GM12878 (cell line): Measurements from ENCODE around the gene PDGFD. TPM values are rescaled to one million over a fixed set of nuclear protein-coding genes. Genes with fewer than 3 reads are reported as not detected.

Experiments
- BMI1 ChIP-seq: fragments of 450-650 bp; IDR thresholded peaks from 2 replicates; pipeline ENCODE4 v1.6.1; 2016; ENCODE audit warnings: mild to moderate bottlenecking, moderate library complexity, borderline replicate concordance
- CTCF ChIP-seq, 3 experiments: IDR thresholded peaks in 2 of 3; conservative IDR thresholded peaks in 1 of 3; 2 replicates each; pipeline ENCODE4 v1.5.1; 2011; ENCODE audit warnings: low read depth in 3 of 3, low read length in 3 of 3, mild to moderate bottlenecking in 3 of 3, control low read depth in 2 of 3, moderate library complexity in 2 of 3, inconsistent platforms in 1 of 3, mixed read lengths in 1 of 3; ENCODE audit not compliant: control insufficient read depth in 2 of 3, insufficient read depth in 1 of 3; ENCODE audit errors: extremely low read depth in 1 of 3
- IRF5 ChIP-seq: fragments of 450-650 bp; IDR thresholded peaks from 2 replicates; pipeline ENCODE4 v1.6.1; 2017; ENCODE audit warnings: borderline replicate concordance
- MAX ChIP-seq: IDR thresholded peaks from 2 replicates; pipeline ENCODE4 v1.6.1; 2012; ENCODE audit warnings: low read depth, low read length, improper control_type of control experiment
- MYB ChIP-seq: fragments of 150-350 bp; IDR thresholded peaks from 2 replicates; pipeline ENCODE4 v1.6.1; 2014; ENCODE audit warnings: mild to moderate bottlenecking, low read depth, low read length, borderline replicate concordance
- POLR2AphosphoS5 ChIP-seq: IDR thresholded peaks from 2 replicates; pipeline ENCODE4 v1.6.1; 2011; ENCODE audit warnings: mild to moderate bottlenecking, low read length, inconsistent platforms
- YBX1 ChIP-seq: fragments of 450-650 bp; IDR thresholded peaks from 2 replicates; pipeline ENCODE4 v1.6.1; 2016; ENCODE audit warnings: antibody characterized with exemption
- polyA plus RNA-seq, 11 experiments: library from polyadenylated mRNA; depleted of rRNA in 4 of 11; unstranded in 6 of 11; stranded (reverse) in 5 of 11; fragments of >200 nt; fragmentation: Nextera tagmentation in 4 of 11; fragmentation: Illumina TruSeq in 1 of 11; extraction: Ambion mirVana in 4 of 11; extraction: Trizol in 1 of 11; gene quantifications; 1 replicate in 1 of 11; 2 replicates in 10 of 11; pipeline versions ENCODE4 v1.2.1 to v1.2.3, GENCODE V29; 2011 to 2016; ENCODE audit warnings: inconsistent platforms in 2 of 11, missing spikeins in 2 of 11, low read depth in 1 of 11
- total RNA-seq, 4 experiments: library from RNA; depleted of rRNA in 3 of 4; stranded (reverse); fragments of >200 nt in 3 of 4; fragmentation: Illumina TruSeq in 1 of 4; extraction: Trizol in 1 of 4; gene quantifications; 2 replicates each; pipeline versions ENCODE4 v1.2.1 to v1.2.3, GENCODE V29; 2013 to 2021
- TF ChIP-seq, protein P1 (sequence below): IDR thresholded peaks from 2 replicates; pipeline ENCODE4 v1.6.1; 2012; ENCODE audit warnings: low read depth, low read length, improper control_type of control experiment

The PDGFD gene
- total and polyA plus RNA-seq, 10 of the 15 experiments (the other 5 are each of a cell fraction or from before 2014, with no cell fraction given): 0.05 to 0.13 TPM; not detected in 8

- TF ChIP-seq MAX: no peak
- TF ChIP-seq MYB: no peak
- no peak for TF ChIP-seq YBX1
- no peak for TF ChIP-seq IRF5
- TF ChIP-seq, protein P1, sequence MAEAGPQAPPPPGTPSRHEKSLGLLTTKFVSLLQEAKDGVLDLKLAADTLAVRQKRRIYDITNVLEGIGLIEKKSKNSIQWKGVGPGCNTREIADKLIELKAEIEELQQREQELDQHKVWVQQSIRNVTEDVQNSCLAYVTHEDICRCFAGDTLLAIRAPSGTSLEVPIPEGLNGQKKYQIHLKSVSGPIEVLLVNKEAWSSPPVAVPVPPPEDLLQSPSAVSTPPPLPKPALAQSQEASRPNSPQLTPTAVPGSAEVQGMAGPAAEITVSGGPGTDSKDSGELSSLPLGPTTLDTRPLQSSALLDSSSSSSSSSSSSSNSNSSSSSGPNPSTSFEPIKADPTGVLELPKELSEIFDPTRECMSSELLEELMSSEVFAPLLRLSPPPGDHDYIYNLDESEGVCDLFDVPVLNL: no peak
- no peak for TF ChIP-seq BMI1
- TF ChIP-seq CTCF (IDR thresholded peaks at IDR 0.05 in 2 of 3, conservative IDR thresholded peaks at IDR 0.05 in 1 of 3; ENCODE audit: control insufficient read depth in 2 of 3, extremely low read depth in 1 of 3, insufficient read depth in 1 of 3, low read depth in 3 of 3, low read length in 3 of 3): no peak
- no peak for TF ChIP-seq POLR2AphosphoS5
Measured at GRCh38 chr11:103920933-103921332, 243.0 kb downstream of the PDGFD start (continued).
